GM12864 (cell line): Measurements from ENCODE around the gene GNG5.

Source experiments
- DNase-seq: peaks from one replicate; pipeline ENCODE4 v3.0.0-alpha.2; 2011; ENCODE audit warnings: low read depth
- H3K4me3 ChIP-seq: 2 replicates; pipeline ENCODE4 v1.5.1; 2011; ENCODE audit warnings: mild to moderate bottlenecking, low read depth, low read length, control low read depth
- TF ChIP-seq, protein P1 (sequence below): IDR thresholded peaks from 2 replicates; pipeline ENCODE4 v1.5.1; 2011; ENCODE audit warnings: low read depth, mild to moderate bottlenecking, moderate library complexity, low read length, control low read depth, inconsistent platforms; ENCODE audit errors: missing control alignments

GNG5 gene

GRCh38 chr1:84492726-84493125 is 13.7 kb downstream of the GNG5 start:
- no peak overlapping the region for H3K4me3 ChIP-seq
- DNase-seq: no peak
- TF ChIP-seq, protein P1, sequence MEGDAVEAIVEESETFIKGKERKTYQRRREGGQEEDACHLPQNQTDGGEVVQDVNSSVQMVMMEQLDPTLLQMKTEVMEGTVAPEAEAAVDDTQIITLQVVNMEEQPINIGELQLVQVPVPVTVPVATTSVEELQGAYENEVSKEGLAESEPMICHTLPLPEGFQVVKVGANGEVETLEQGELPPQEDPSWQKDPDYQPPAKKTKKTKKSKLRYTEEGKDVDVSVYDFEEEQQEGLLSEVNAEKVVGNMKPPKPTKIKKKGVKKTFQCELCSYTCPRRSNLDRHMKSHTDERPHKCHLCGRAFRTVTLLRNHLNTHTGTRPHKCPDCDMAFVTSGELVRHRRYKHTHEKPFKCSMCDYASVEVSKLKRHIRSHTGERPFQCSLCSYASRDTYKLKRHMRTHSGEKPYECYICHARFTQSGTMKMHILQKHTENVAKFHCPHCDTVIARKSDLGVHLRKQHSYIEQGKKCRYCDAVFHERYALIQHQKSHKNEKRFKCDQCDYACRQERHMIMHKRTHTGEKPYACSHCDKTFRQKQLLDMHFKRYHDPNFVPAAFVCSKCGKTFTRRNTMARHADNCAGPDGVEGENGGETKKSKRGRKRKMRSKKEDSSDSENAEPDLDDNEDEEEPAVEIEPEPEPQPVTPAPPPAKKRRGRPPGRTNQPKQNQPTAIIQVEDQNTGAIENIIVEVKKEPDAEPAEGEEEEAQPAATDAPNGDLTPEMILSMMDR: no peak

- TF ChIP-seq, protein P1: no peak
- no peak overlapping the region for H3K4me3 ChIP-seq
Measured at GRCh38 chr1:84489766-84490165, 16.6 kb downstream of the GNG5 start.

GRCh38 chr1:84488107-84488506 is 18.3 kb downstream of the GNG5 start:
- no peak overlapping the region for H3K4me3 ChIP-seq
- TF ChIP-seq, protein P1: no peak
- no peak for DNase-seq

More at GRCh38 chr1:84489766-84490165, 16.6 kb downstream of the GNG5 start:
- DNase-seq: no peak

GRCh38 chr1:84481317-84481716 is 25.1 kb downstream of the GNG5 start:
- DNase-seq: no peak
- TF ChIP-seq, protein P1: no peak
- H3K4me3 ChIP-seq: no peak overlapping the region

DNA sequence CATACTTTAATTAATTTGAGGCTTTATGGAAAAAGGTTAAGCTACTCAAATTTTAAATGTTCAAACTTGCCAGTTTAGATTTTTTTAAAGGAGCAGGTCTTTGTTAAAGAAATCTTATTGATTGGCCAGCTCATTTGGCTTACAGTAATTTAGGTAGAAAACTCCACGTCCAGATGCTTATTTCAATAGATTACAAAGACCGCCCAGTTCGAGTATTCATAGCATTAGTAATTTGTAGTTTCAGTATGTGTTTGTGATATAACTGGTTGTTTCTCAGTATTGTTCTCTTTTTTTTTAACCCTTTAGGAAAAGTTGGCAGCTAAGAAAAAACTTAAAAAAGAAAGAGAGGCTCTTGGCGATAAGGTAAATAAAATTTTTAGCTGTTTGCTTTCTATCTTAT is 25.7 kb downstream of the GNG5 start:
- DNase-seq: no peak
- TF ChIP-seq, protein P1: no peak
- H3K4me3 ChIP-seq: peak overlapping the region; percentile 84; the same call in 1 of the 2 replicates

DNA sequence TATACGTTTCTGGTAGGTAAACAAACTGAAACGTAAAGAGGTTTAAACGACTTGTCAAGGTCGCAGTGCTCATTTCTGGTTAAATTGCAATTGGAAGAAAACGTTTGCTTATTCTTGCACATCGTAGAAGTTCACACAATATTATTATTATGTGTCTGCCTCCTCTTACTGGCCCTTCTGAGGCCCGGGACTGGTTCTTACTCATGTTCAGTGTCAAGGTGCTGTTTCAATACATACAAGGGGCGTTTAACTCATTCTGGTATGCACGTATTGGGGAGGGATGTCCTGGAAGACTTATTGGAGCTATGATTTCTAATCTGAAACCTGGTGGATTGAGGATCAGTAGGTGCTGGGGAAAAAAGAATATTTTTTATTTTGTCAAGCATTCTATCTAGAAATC is 26.4 kb downstream of the GNG5 start:
- TF ChIP-seq, protein P1: no peak
- peak overlapping the region; percentile 84 for H3K4me3 ChIP-seq
- DNase-seq: no peak
